AG04449 (cell line): Measurements from ENCODE around the gene IFITM5.

Source experiments
- CTCF ChIA-PET: fragments of 350-600 bp; formaldehyde crosslinking; extraction: SDS; loops from one replicate; lab custom pipeline; 2021; ENCODE audit warnings: antibody characterized with exemption; lab: Yijun Ruan, JAX
- POLR2A ChIA-PET: fragments of 400-600, 350-600 bp; formaldehyde crosslinking; extraction: SDS; loops from one replicate; lab custom pipeline; 2020; ENCODE audit warnings: antibody characterized with exemption, inconsistent platforms; lab: Yijun Ruan, JAX
- DNase-seq: peaks from one replicate; pipeline ENCODE4 v3.0.0-alpha.2; 2010; ENCODE audit warnings: low read depth, low spot score
- H3K4me3 ChIP-seq: 2 replicates; pipeline ENCODE4 v1.5.1; 2011; ENCODE audit warnings: low read depth, mild to moderate bottlenecking, control low read depth, low read length
- CTCF ChIP-seq: IDR thresholded peaks from one replicate; pipeline ENCODE4 v1.5.1; 2011; ENCODE audit warnings: mild to moderate bottlenecking, moderate library complexity, low read length, control low read depth, inconsistent platforms; ENCODE audit not compliant: insufficient read depth; ENCODE audit errors: missing control alignments

The IFITM5 gene

GRCh38 chr11:293271-293851 is 6.0 kb downstream of the IFITM5 start:
- ChIA-PET CTCF (interaction anchor here (1.0 to 9.1 kb wide), 2 partner anchors 12 to 19 kb away, joined by 3 to 68 read pairs; partner anchors contain the start of gene IFITM2), POLR2A (no interaction called here)
- DNase-seq = no peak
- H3K4me3 ChIP-seq = no peak overlapping the region
- TF ChIP-seq CTCF = no peak

- H3K4me3 ChIP-seq = no peak overlapping the region
- ChIA-PET POLR2A (no interaction called here), CTCF (interaction anchor here (9.1 kb wide), 1 partner anchor 13 kb away, joined by 68 read pairs; the partner anchor contains the start of gene IFITM2)
- no peak for TF ChIP-seq CTCF
- no peak for DNase-seq
Observed at GRCh38 chr11:292211-293121, 6.9 kb downstream of the IFITM5 start.

- CTCF ChIA-PET = interaction anchor here (3.4 to 9.1 kb wide), 2 partner anchors 14 to 40 kb away, joined by 10 to 68 read pairs; partner anchors contain the start of gene IFITM2
- POLR2A ChIA-PET = no interaction called here
- TF ChIP-seq CTCF = no peak
- no peak overlapping the region for H3K4me3 ChIP-seq
- no peak for DNase-seq
Observed at GRCh38 chr11:291281-292210, 7.8 kb downstream of the IFITM5 start.

- TF ChIP-seq CTCF = no peak
- no peak overlapping the region for H3K4me3 ChIP-seq
- DNase-seq = no peak
- CTCF ChIA-PET = interaction anchor here (3.4 to 9.1 kb wide), 2 partner anchors 15 to 40 kb away, joined by 10 to 68 read pairs; partner anchors contain the start of gene IFITM2
- POLR2A ChIA-PET = no interaction called here
Observed at GRCh38 chr11:290621-291231, 8.6 kb downstream of the IFITM5 start.

- no peak for TF ChIP-seq CTCF
- peak overlapping the region; percentile 55 for H3K4me3 ChIP-seq
- ChIA-PET POLR2A (no interaction called here), CTCF (interaction anchor here (3.4 to 9.1 kb wide), 2 partner anchors 16 to 39 kb away, joined by 10 to 68 read pairs; partner anchors contain the start of gene IFITM2)
- no peak for DNase-seq
Observed at GRCh38 chr11:289712-290620, 9.4 kb downstream of the IFITM5 start.
